Left ventricle myocardium inferior (tissue), 1 donor: ENCODE results near the gene KIFC3. TPM values are rescaled to one million over a fixed set of nuclear protein-coding genes. Genes with fewer than 3 reads are reported as not detected.
"Not testable (repeated sequence)": the region's sequence is repeated elsewhere in the genome, so short reads cannot be mapped to it uniquely, and the experiment has no call there.

Source experiments
- DNase-seq: peaks from one replicate; pipeline ENCODE4 v3.0.0-alpha.2; 2020
- H3K27ac ChIP-seq: fragments of 200-600 bp; replicated peaks from 2 replicates; pipeline ENCODE4 v1.8.0; 2021
- H3K27me3 ChIP-seq: fragments of 200-600 bp; 2 replicates; pipeline ENCODE4 v1.8.0; 2021; ENCODE audit warnings: low read depth
- H3K36me3 ChIP-seq: fragments of 200-600 bp; 2 replicates; pipeline ENCODE4 v1.8.0; 2021
- H3K4me1 ChIP-seq: fragments of 200-600 bp; 2 replicates; pipeline ENCODE4 v1.8.0; 2021
- H3K4me3 ChIP-seq: fragments of 200-600 bp; 2 replicates; pipeline ENCODE4 v1.8.0; 2021; ENCODE audit warnings: mild to moderate bottlenecking, moderate library complexity
- H3K9me3 ChIP-seq: fragments of 200-600 bp; replicated peaks from 2 replicates; pipeline ENCODE4 v1.8.0; 2021
- CTCF ChIP-seq: fragments of 200-600 bp; IDR thresholded peaks from 2 replicates; pipeline ENCODE4 v1.8.0; 2021; ENCODE audit warnings: antibody characterized with exemption, mild to moderate bottlenecking, borderline replicate concordance
- intact Hi-C: fragments of 100-400 bp; cut with micrococcal nuclease; formaldehyde crosslinking; loops from one replicate; pipeline ENCODE4 v1.11.0; 2022
- total RNA-seq: library from RNA; stranded (reverse); fragmentation: NEBNext Ultra II Directional; extraction: Animal tissue kit (Norgen Biotek cat#: 25700); gene quantifications from one replicate; pipeline ENCODE4 v1.2.1, GENCODE V29; 2021
- donor health status: DM: no; HTN: yes; CAD: no; lungs with severe emphysema.

The KIFC3 gene
- total RNA-seq, 1 donor from 2014 or later, result 63.5 TPM

- no peak for DNase-seq
- Histone ChIP-seq H3K4me1 (no peaks in the 10 kb centered on the region), H3K4me3 (no peak overlapping the region), H3K27me3 (no peaks in the 10 kb centered on the region), H3K9me3 (no peaks in the 10 kb centered on the region), H3K27ac (no peak overlapping the region), H3K36me3 (no peaks in the 10 kb centered on the region)
- TF ChIP-seq CTCF, result no peak
- intact Hi-C loops, result no loop called here
These were observed 35.2 kb upstream of the KIFC3 start for GRCh38 chr16:57837305-57838125.

- H3K4me1 ChIP-seq, DNase-seq, H3K4me3 ChIP-seq, H3K27ac ChIP-seq, H3K27me3 ChIP-seq, H3K36me3 ChIP-seq, intact Hi-C loops, H3K9me3 ChIP-seq: not testable (repeated sequence)
These were observed 33.1 kb upstream of the KIFC3 start for GRCh38 chr16:57835439-57835838.

GRCh38 chr16:57834936-57835335, 32.6 kb upstream of the KIFC3 start:
- Histone ChIP-seq H3K36me3 (no peaks in the 10 kb centered on the region), H3K4me1 (peaks cover 4% of the 10 kb centered on the region), H3K4me3 (no peak overlapping the region), H3K27me3 (no peaks in the 10 kb centered on the region), H3K9me3 (no peaks in the 10 kb centered on the region), H3K27ac (no peak overlapping the region)
- DNase-seq, result no peak
- no peak for TF ChIP-seq CTCF
- intact Hi-C loops, result no loop called here

GRCh38 chr16:57830890-57831484, 28.7 kb upstream of the KIFC3 start:
- intact Hi-C loops, result no loop called here
- TF ChIP-seq CTCF, result no peak
- no peaks in the 10 kb centered on the region for H3K36me3 ChIP-seq
- H3K4me1 ChIP-seq, result peaks cover 41% of the 10 kb centered on the region
- no peak for DNase-seq
- H3K4me3 ChIP-seq, result no peak overlapping the region
- H3K27ac ChIP-seq, result no peak overlapping the region
- no peaks in the 10 kb centered on the region for H3K9me3 ChIP-seq
- H3K27me3 ChIP-seq, result no peaks in the 10 kb centered on the region

DNA sequence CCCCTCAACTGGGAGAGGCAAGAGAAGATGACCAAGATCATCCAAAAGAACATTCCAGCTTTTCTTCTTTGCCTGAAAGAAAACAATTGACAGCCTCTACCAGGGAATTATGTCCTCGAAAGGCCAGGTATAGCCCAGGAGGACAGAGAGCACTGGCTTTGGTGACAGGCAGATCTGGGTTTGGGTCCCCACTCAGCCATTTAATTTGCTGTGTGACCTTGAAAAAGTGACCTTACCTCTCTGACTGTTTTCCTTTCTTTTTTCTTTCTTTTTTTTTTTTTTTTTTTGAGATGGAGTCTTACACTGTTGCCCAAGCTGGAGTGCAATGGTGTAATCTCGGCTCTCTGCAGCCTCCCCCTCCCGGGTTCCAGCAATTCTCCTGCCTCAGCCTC, 27.7 kb upstream of the KIFC3 start:
- Histone ChIP-seq H3K27ac (peak overlapping the region; percentile 79), H3K36me3 (no peaks in the 10 kb centered on the region), H3K4me1 (peaks cover 45% of the 10 kb centered on the region), H3K27me3 (no peaks in the 10 kb centered on the region), H3K9me3 (no peaks in the 10 kb centered on the region), H3K4me3 (no peak overlapping the region)
- intact Hi-C loops, result no loop called here
- DNase-seq, result no peak
- no peak for TF ChIP-seq CTCF
